ENCODE data around the gene TTPAL.
A peak's percentile ranks its signal among the peaks of the same experiment; 100 is the strongest.

The TTPAL gene

DNA sequence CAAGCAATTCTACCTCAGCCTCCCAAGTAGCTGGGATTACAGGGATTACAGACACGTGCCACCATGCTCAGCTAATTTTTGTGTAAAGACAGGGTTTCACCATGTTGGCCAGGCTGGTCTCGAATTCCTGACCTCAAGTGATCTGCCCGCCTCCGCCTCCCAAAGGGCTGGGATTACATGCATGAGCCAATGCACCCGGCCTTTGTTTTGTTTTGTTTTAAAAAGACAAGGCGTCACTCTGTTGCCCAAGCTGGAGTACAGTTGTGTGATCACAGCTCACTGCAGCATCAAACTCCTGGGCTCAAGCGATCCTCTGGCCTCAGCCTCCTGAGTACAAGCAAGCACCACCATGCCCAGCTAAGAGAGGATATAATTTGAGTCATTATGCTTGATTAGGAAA is 40.8 kb downstream of the TTPAL start:
- no peak overlapping the region for H3K4me3 ChIP-seq (ENCODE audit: low read depth, low read length)
- no peak for DNase-seq (ENCODE audit: low read depth, low spot score)
- TF ChIP-seq, protein P1, sequence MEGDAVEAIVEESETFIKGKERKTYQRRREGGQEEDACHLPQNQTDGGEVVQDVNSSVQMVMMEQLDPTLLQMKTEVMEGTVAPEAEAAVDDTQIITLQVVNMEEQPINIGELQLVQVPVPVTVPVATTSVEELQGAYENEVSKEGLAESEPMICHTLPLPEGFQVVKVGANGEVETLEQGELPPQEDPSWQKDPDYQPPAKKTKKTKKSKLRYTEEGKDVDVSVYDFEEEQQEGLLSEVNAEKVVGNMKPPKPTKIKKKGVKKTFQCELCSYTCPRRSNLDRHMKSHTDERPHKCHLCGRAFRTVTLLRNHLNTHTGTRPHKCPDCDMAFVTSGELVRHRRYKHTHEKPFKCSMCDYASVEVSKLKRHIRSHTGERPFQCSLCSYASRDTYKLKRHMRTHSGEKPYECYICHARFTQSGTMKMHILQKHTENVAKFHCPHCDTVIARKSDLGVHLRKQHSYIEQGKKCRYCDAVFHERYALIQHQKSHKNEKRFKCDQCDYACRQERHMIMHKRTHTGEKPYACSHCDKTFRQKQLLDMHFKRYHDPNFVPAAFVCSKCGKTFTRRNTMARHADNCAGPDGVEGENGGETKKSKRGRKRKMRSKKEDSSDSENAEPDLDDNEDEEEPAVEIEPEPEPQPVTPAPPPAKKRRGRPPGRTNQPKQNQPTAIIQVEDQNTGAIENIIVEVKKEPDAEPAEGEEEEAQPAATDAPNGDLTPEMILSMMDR (IDR thresholded peaks at IDR 0.05; ENCODE audit: low read depth, low read length) = no peak
- in situ Hi-C loops (cut with HindIII; ENCODE audit: low sequenced_read_pairs) = no loop called here

DNA sequence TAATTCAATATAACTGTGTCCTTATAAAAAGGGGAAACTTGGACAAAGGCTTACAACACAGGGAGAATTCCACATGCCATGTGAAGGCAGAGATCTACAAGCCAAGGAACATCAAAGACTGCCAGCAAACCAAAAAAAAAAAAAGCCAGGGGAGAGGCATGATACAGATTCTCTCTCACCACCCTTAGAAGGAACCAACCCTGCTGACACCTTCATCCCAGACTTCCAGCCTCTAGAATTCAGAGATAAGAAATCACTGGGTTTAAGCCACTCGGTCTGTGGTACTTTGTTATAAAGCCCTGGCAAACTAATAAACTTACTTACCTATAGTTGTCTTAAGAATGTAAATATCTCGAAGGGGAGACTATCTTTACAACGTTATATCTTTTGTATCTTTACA is 41.8 kb downstream of the TTPAL start:
- no peak overlapping the region for H3K4me3 ChIP-seq (ENCODE audit: low read depth, low read length)
- in situ Hi-C loops (cut with HindIII; ENCODE audit: low sequenced_read_pairs) = no loop called here
- no peak for DNase-seq (ENCODE audit: low read depth, low spot score)
- TF ChIP-seq, protein P1 (IDR thresholded peaks at IDR 0.05; ENCODE audit: low read depth, low read length) = no peak

DNA sequence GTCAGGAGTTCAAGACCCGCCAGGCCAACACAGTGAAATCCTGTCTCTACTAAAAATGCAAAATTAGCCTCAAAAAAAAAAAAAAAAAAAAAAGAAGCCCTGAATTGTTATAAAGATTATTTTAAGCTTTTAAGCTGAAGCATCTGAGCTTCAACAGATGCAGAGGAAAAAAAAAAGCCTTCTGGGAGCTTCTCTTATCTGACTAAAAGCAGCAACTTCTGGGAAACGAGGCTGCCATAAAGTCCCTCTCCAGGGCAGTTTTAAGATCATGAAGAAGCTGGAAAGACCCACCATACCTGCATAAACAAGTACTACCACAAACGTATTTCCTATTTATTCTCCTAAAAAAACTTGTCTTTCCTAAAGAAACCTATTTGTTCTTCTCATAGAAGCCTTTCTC is 42.6 kb downstream of the TTPAL start:
- in situ Hi-C loops (cut with HindIII; ENCODE audit: low sequenced_read_pairs) = no loop called here
- H3K4me3 ChIP-seq (ENCODE audit: low read depth, low read length) = no peak overlapping the region
- TF ChIP-seq, protein P1 (IDR thresholded peaks at IDR 0.05; ENCODE audit: low read depth, low read length) = no peak
- DNase-seq (ENCODE audit: low read depth, low spot score) = no peak

DNA sequence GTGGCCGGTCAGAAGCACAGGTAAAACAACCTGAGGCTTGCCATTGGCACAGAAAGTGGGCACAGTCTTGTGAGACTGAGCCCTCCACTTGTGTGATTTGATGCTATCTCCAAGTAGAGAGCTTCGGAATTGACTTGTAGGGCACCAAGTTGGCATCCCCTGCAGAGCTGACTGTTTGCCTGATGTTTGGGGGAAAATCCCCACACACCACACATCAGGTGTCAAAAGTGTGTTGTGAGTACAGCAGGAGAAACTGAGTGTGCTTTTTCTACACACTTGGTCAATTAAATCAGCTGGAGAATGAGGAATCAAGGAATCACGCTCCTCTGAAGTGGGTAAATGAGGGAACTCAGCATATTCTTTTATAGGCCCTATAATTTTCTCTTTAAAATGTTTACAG is 45.2 kb downstream of the TTPAL start:
- TF ChIP-seq, protein P1 (IDR thresholded peaks at IDR 0.05; ENCODE audit: low read depth, low read length) = no peak
- no peak for DNase-seq (ENCODE audit: low read depth, low spot score)
- in situ Hi-C loops (cut with HindIII; ENCODE audit: low sequenced_read_pairs) = no loop called here
- H3K4me3 ChIP-seq (ENCODE audit: low read depth, low read length) = peak overlapping the region; percentile 100

DNA sequence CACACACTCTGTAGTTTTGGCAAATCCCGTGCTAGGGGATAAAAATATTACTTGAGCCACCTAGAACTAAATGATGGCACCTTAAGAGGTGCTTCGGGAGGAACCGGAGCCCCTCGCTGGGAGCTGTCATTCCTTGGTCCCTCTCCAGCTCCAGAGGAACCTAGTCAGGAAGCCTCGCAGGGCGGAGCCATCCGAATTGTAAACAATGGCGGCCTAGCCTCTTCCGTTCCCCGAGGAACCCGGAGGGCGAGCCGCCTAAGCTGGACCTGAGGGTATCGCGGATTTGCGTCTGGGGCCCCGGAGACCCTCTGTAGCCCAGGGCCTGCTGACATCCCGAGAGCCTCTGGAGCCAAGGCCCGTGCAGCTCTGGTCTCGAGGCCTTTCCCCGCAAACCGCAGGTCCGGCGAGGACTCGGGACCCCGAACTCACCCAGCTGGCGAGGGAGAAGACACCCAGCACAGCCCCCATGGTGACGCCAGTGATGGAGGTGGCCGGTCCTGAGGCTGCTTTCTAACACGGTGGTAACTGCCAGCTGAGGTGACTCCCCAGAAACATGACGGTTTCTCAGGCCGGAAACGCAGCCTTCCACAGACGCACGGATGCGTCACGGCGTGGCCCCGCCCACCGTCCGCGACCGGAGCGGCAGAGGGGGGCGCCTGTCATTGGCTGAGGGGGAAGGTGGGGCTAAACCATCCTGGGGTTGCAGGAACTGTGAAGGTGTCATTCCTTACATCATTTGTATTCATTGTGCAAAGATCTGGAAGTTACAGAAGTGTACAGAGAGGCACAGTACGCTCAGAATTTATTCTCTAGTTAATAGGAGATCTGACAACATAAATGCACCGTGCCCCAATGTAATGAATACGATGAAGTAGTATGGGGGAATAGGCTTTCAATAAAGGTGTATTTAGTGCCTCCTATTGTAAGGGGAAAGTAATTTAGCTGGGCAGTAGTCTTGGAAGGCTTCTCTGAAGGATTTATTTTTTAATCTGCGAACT is 46.1 kb downstream of the TTPAL start, which contains the start of gene SERINC3:
SERINC3 (minus strand) TSS at position 587 of the 998 bp plus-strand sequence; CDS start at position 468, 119 bp downstream.
- in situ Hi-C loops (cut with HindIII; ENCODE audit: low sequenced_read_pairs) = no loop called here
- peak; percentile 97 for DNase-seq (ENCODE audit: low read depth, low spot score)
- peak within 1 kb of the TSS; percentile 100 for H3K4me3 ChIP-seq (ENCODE audit: low read depth, low read length)
- TF ChIP-seq, protein P1 (IDR thresholded peaks at IDR 0.05; ENCODE audit: low read depth, low read length) = peak; percentile 20

DNA sequence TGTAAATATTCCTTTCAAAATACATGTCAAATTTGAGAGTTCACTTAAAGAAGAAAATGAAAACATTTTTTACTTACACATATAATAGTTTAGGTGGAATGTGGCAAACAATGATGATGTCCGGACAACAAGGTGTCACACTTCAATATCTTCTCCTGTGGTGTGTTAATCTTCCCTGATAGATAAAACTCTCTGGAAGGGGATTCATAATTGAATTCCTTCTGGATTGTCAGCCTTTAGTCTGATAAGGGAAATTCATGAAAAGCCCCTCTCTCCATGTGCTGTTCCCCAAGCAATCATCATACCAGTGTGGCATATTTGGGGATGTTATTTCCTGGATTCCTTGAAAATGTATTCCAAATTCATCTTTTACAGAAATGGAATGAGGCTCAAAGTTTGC is 47.2 kb downstream of the TTPAL start:
- in situ Hi-C loops (cut with HindIII; ENCODE audit: low sequenced_read_pairs) = no loop called here
- TF ChIP-seq, protein P1 (IDR thresholded peaks at IDR 0.05; ENCODE audit: low read depth, low read length) = no peak
- no peak for DNase-seq (ENCODE audit: low read depth, low spot score)
- no peak overlapping the region for H3K4me3 ChIP-seq (ENCODE audit: low read depth, low read length)
